GM12878 (cell line): ENCODE results near the gene BANP.
"Not testable (repeated sequence)": the region's sequence is repeated elsewhere in the genome, so short reads cannot be mapped to it uniquely, and the experiment has no call there.

Experiments
- CTCF ChIP-seq, 3 experiments: IDR thresholded peaks in 2 of 3; conservative IDR thresholded peaks in 1 of 3; 2 replicates each; pipeline ENCODE4 v1.5.1; 2011; ENCODE audit warnings: low read depth in 3 of 3, low read length in 3 of 3, mild to moderate bottlenecking in 3 of 3, control low read depth in 2 of 3, moderate library complexity in 2 of 3, inconsistent platforms in 1 of 3, mixed read lengths in 1 of 3; ENCODE audit not compliant: control insufficient read depth in 2 of 3, insufficient read depth in 1 of 3; ENCODE audit errors: extremely low read depth in 1 of 3
- E2F4 ChIP-seq: IDR thresholded peaks from 2 replicates; pipeline ENCODE4 v1.6.1; 2012; ENCODE audit warnings: low read depth, low read length, improper control_type of control experiment
- EGR1 ChIP-seq, 2 experiments: IDR thresholded peaks; 1 replicate in 1 of 2; 2 replicates in 1 of 2; pipeline ENCODE4 v1.6.1; 2011 to 2012; ENCODE audit warnings: low read depth in 2 of 2, low read length in 2 of 2, borderline replicate concordance in 1 of 2, mild to moderate bottlenecking in 1 of 2, moderate library complexity in 1 of 2
- EP300 ChIP-seq, 2 experiments: fragments of 150-350 bp in 1 of 2; IDR thresholded peaks; 2 replicates each; pipeline ENCODE4 v1.6.1; 2011 to 2012; ENCODE audit warnings: low read depth in 2 of 2, low read length in 2 of 2, borderline replicate concordance in 1 of 2, improper control_type of control experiment in 1 of 2, inconsistent platforms in 1 of 2; ENCODE audit not compliant: control insufficient read depth in 1 of 2
- JUND ChIP-seq: IDR thresholded peaks from 2 replicates; pipeline ENCODE4 v1.6.1; 2012; ENCODE audit warnings: low read depth, mild to moderate bottlenecking, low read length, improper control_type of control experiment, moderate library complexity
- POLR2A ChIP-seq: IDR thresholded peaks from 2 replicates; pipeline ENCODE4 v1.6.1; 2011; ENCODE audit warnings: low read depth, mild to moderate bottlenecking, low read length
- POLR2AphosphoS5 ChIP-seq: IDR thresholded peaks from 2 replicates; pipeline ENCODE4 v1.6.1; 2011; ENCODE audit warnings: mild to moderate bottlenecking, low read length, inconsistent platforms
- SMAD1 ChIP-seq: fragments of 450-650 bp; IDR thresholded peaks from 2 replicates; pipeline ENCODE4 v1.6.1; 2018; ENCODE audit warnings: mild to moderate bottlenecking, low read depth; ENCODE audit not compliant: partially characterized antibody
- SMARCA5 ChIP-seq: fragments of 450-650 bp; IDR thresholded peaks from 2 replicates; pipeline ENCODE4 v1.6.1; 2017; ENCODE audit warnings: mild to moderate bottlenecking
- TF ChIP-seq, protein P1 (sequence below): IDR thresholded peaks from 2 replicates; pipeline ENCODE4 v1.6.1; 2012; ENCODE audit warnings: low read depth, low read length, improper control_type of control experiment

- not testable (repeated sequence) for TF ChIP-seq CTCF (IDR thresholded peaks at IDR 0.05 in 2 of 3, conservative IDR thresholded peaks at IDR 0.05 in 1 of 3; ENCODE audit: control insufficient read depth in 2 of 3, extremely low read depth in 1 of 3, insufficient read depth in 1 of 3, low read depth in 3 of 3, low read length in 3 of 3); EGR1 (IDR thresholded peaks at IDR 0.05; ENCODE audit: borderline replicate concordance in 1 of 2, low read depth in 2 of 2, low read length in 2 of 2); EP300 (IDR thresholded peaks at IDR 0.05; ENCODE audit: borderline replicate concordance in 1 of 2, control insufficient read depth in 1 of 2, low read depth in 2 of 2, low read length in 2 of 2); JUND; SMAD1; SMARCA5; POLR2A; POLR2AphosphoS5; E2F4
- TF ChIP-seq, protein P1, sequence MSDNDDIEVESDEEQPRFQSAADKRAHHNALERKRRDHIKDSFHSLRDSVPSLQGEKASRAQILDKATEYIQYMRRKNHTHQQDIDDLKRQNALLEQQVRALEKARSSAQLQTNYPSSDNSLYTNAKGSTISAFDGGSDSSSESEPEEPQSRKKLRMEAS = not testable (repeated sequence)
Observed at GRCh38 chr16:88100801-88101622, 149.8 kb downstream of the BANP start.
